RPMI7951 (cell line): ENCODE results near the gene MAGEA10. TPM values are rescaled to one million over a fixed set of nuclear protein-coding genes. Genes with fewer than 3 reads are reported as not detected.
"Not testable (repeated sequence)": the region's sequence is repeated elsewhere in the genome, so short reads cannot be mapped to it uniquely, and the experiment has no call there.

Source experiments
- DNase-seq: peaks from one replicate; pipeline ENCODE4 v3.0.0-alpha.2; 2012; ENCODE audit warnings: low read depth
- total RNA-seq: library from RNA; depleted of rRNA; stranded (reverse); fragments of >200 nt; shearing (Covaris generic); gene quantifications from 2 replicates; pipeline ENCODE4 v1.2.3, GENCODE V29; 2014; rRNA removed

MAGEA10 gene
- 0.60 and 0.88 TPM in 2 replicates for total RNA-seq

GRCh38 chrX:152138388-152138784 lies at the start of gene MAGEA10:
TSS of gene MAGEA10 (minus strand) at chrX:152138577. CDS start at chrX:152135620, 2,957 bp downstream.
- peak; percentile 2 for DNase-seq

GRCh38 chrX:152177497-152178269 lies 39.3 kb upstream of the MAGEA10 start:
- DNase-seq: peak; percentile 31

GRCh38 chrX:152177052-152177451 lies 38.7 kb upstream of the MAGEA10 start:
- DNase-seq: no peak

GRCh38 chrX:152175892-152176291 lies 37.5 kb upstream of the MAGEA10 start:
- DNase-seq: not testable (repeated sequence)

GRCh38 chrX:152173923-152174322 lies 35.5 kb upstream of the MAGEA10 start:
- DNase-seq: not testable (repeated sequence)

- no peak for DNase-seq
Observed at GRCh38 chrX:152170621-152171020, 32.2 kb upstream of the MAGEA10 start.

GRCh38 chrX:152165033-152165743 lies 26.8 kb upstream of the MAGEA10 start:
- no peak for DNase-seq

GRCh38 chrX:152157042-152157441 lies 18.7 kb upstream of the MAGEA10 start:
- no peak for DNase-seq

- DNase-seq: no peak
Observed at GRCh38 chrX:152155766-152156310, 17.5 kb upstream of the MAGEA10 start.

- no peak for DNase-seq
Observed at GRCh38 chrX:152154050-152154449, 15.7 kb upstream of the MAGEA10 start.

- no peak for DNase-seq
Observed at GRCh38 chrX:152151256-152151655, 12.9 kb upstream of the MAGEA10 start.

GRCh38 chrX:152149648-152150047 lies 11.3 kb upstream of the MAGEA10 start:
- no peak for DNase-seq

GRCh38 chrX:152139589-152139988 lies 1.2 kb upstream of the MAGEA10 start:
- no peak for DNase-seq

GRCh38 chrX:152137771-152138387 lies 498 bp downstream of the MAGEA10 start:
- DNase-seq: peak; percentile 5

GRCh38 chrX:152136312-152136711 lies 2.1 kb downstream of the MAGEA10 start:
- no peak for DNase-seq

GRCh38 chrX:152131525-152131924 lies 6.9 kb downstream of the MAGEA10 start:
- DNase-seq: no peak

- peak; percentile 20 for DNase-seq
Observed at GRCh38 chrX:152129069-152129844, 9.1 kb downstream of the MAGEA10 start.

GRCh38 chrX:152117305-152117704 lies 21.1 kb downstream of the MAGEA10 start:
- no peak for DNase-seq

- no peak for DNase-seq
Observed at GRCh38 chrX:152108527-152108926, 29.9 kb downstream of the MAGEA10 start.

GRCh38 chrX:152103866-152104265 lies 34.5 kb downstream of the MAGEA10 start:
- no peak for DNase-seq

- no peak for DNase-seq
Observed at GRCh38 chrX:152086141-152086540, 52.2 kb downstream of the MAGEA10 start.
